ENCODE data around the gene PHYKPL.
A peak's percentile ranks its signal among the peaks of the same experiment; 100 is the strongest.

The PHYKPL gene

GRCh38 chr5:178210073-178210535 lies 22.5 kb downstream of the PHYKPL start:
- Histone ChIP-seq H3K9ac (ENCODE audit: low read length) (no peak overlapping the region), H3K4me3 (ENCODE audit: low read length) (no peak overlapping the region), H3K36me3 (ENCODE audit: control insufficient read depth, insufficient read depth, low read length, severe bottlenecking) (peaks cover 91% of the 10 kb centered on the region), H3K27me3 (replicated peaks; ENCODE audit: control insufficient read depth, insufficient read depth, low read length) (no peaks in the 10 kb centered on the region), H3K4me1 (ENCODE audit: control insufficient read depth, insufficient read depth, low read length) (peaks cover 26% of the 10 kb centered on the region), H3K9me3 (ENCODE audit: control insufficient read depth, low read length) (no peaks in the 10 kb centered on the region)
- no peak for DNase-seq (ENCODE audit: low read depth)

GRCh38 chr5:178209334-178210072 lies 23.1 kb downstream of the PHYKPL start:
- DNase-seq (ENCODE audit: low read depth), result no peak
- Histone ChIP-seq H3K9me3 (ENCODE audit: control insufficient read depth, low read length) (no peaks in the 10 kb centered on the region), H3K27me3 (replicated peaks; ENCODE audit: control insufficient read depth, insufficient read depth, low read length) (no peaks in the 10 kb centered on the region), H3K9ac (ENCODE audit: low read length) (no peak overlapping the region), H3K4me3 (ENCODE audit: low read length) (no peak overlapping the region), H3K36me3 (ENCODE audit: control insufficient read depth, insufficient read depth, low read length, severe bottlenecking) (peaks cover 85% of the 10 kb centered on the region), H3K4me1 (ENCODE audit: control insufficient read depth, insufficient read depth, low read length) (peaks cover 26% of the 10 kb centered on the region)

- H3K27me3 ChIP-seq (replicated peaks; ENCODE audit: control insufficient read depth, insufficient read depth, low read length), result no peaks in the 10 kb centered on the region
- no peaks in the 10 kb centered on the region for H3K9me3 ChIP-seq (ENCODE audit: control insufficient read depth, low read length)
- no peak for DNase-seq (ENCODE audit: low read depth)
- H3K4me1 ChIP-seq (ENCODE audit: control insufficient read depth, insufficient read depth, low read length), result peaks cover 26% of the 10 kb centered on the region
- H3K36me3 ChIP-seq (ENCODE audit: control insufficient read depth, insufficient read depth, low read length, severe bottlenecking), result peaks cover 78% of the 10 kb centered on the region
- H3K4me3 ChIP-seq (ENCODE audit: low read length), result no peak overlapping the region
- no peak overlapping the region for H3K9ac ChIP-seq (ENCODE audit: low read length)
Measured at GRCh38 chr5:178208540-178209227, 23.9 kb downstream of the PHYKPL start.

- DNase-seq (ENCODE audit: low read depth), result no peak
- H3K9ac ChIP-seq (ENCODE audit: low read length), result no peak overlapping the region
- H3K4me1 ChIP-seq (ENCODE audit: control insufficient read depth, insufficient read depth, low read length), result peaks cover 26% of the 10 kb centered on the region
- H3K4me3 ChIP-seq (ENCODE audit: low read length), result no peak overlapping the region
- H3K27me3 ChIP-seq (replicated peaks; ENCODE audit: control insufficient read depth, insufficient read depth, low read length), result no peaks in the 10 kb centered on the region
- no peaks in the 10 kb centered on the region for H3K9me3 ChIP-seq (ENCODE audit: control insufficient read depth, low read length)
- peaks cover 70% of the 10 kb centered on the region for H3K36me3 ChIP-seq (ENCODE audit: control insufficient read depth, insufficient read depth, low read length, severe bottlenecking)
Measured at GRCh38 chr5:178207917-178208280, 24.7 kb downstream of the PHYKPL start.

GRCh38 chr5:178207183-178207916 lies 25.3 kb downstream of the PHYKPL start:
- Histone ChIP-seq H3K27me3 (replicated peaks; ENCODE audit: control insufficient read depth, insufficient read depth, low read length) (no peaks in the 10 kb centered on the region), H3K9ac (ENCODE audit: low read length) (peak overlapping the region; percentile 96), H3K4me1 (ENCODE audit: control insufficient read depth, insufficient read depth, low read length) (peaks cover 26% of the 10 kb centered on the region), H3K4me3 (ENCODE audit: low read length) (peak overlapping the region; percentile 89), H3K9me3 (ENCODE audit: control insufficient read depth, low read length) (no peaks in the 10 kb centered on the region), H3K36me3 (ENCODE audit: control insufficient read depth, insufficient read depth, low read length, severe bottlenecking) (peaks cover 65% of the 10 kb centered on the region)
- no peak for DNase-seq (ENCODE audit: low read depth)

- H3K4me3 ChIP-seq (ENCODE audit: low read length), result peak overlapping the region; percentile 89
- H3K9ac ChIP-seq (ENCODE audit: low read length), result peak overlapping the region; percentile 96
- H3K4me1 ChIP-seq (ENCODE audit: control insufficient read depth, insufficient read depth, low read length), result peaks cover 26% of the 10 kb centered on the region
- H3K27me3 ChIP-seq (replicated peaks; ENCODE audit: control insufficient read depth, insufficient read depth, low read length), result no peaks in the 10 kb centered on the region
- H3K36me3 ChIP-seq (ENCODE audit: control insufficient read depth, insufficient read depth, low read length, severe bottlenecking), result peaks cover 55% of the 10 kb centered on the region
- H3K9me3 ChIP-seq (ENCODE audit: control insufficient read depth, low read length), result no peaks in the 10 kb centered on the region
- DNase-seq (ENCODE audit: low read depth), result no peak
Measured at GRCh38 chr5:178206166-178207101, 26.2 kb downstream of the PHYKPL start.

GRCh38 chr5:178205749-178206047 lies 26.9 kb downstream of the PHYKPL start:
- peak overlapping the region; percentile 96 for H3K9ac ChIP-seq (ENCODE audit: low read length)
- H3K4me3 ChIP-seq (ENCODE audit: low read length), result peak overlapping the region; percentile 89
- H3K27me3 ChIP-seq (replicated peaks; ENCODE audit: control insufficient read depth, insufficient read depth, low read length), result no peaks in the 10 kb centered on the region
- H3K36me3 ChIP-seq (ENCODE audit: control insufficient read depth, insufficient read depth, low read length, severe bottlenecking), result peaks cover 48% of the 10 kb centered on the region
- no peaks in the 10 kb centered on the region for H3K9me3 ChIP-seq (ENCODE audit: control insufficient read depth, low read length)
- no peak for DNase-seq (ENCODE audit: low read depth)
- H3K4me1 ChIP-seq (ENCODE audit: control insufficient read depth, insufficient read depth, low read length), result peaks cover 26% of the 10 kb centered on the region

- Histone ChIP-seq H3K9ac (ENCODE audit: low read length) (peak overlapping the region; percentile 96), H3K27me3 (replicated peaks; ENCODE audit: control insufficient read depth, insufficient read depth, low read length) (no peaks in the 10 kb centered on the region), H3K4me1 (ENCODE audit: control insufficient read depth, insufficient read depth, low read length) (peaks cover 26% of the 10 kb centered on the region), H3K36me3 (ENCODE audit: control insufficient read depth, insufficient read depth, low read length, severe bottlenecking) (peaks cover 42% of the 10 kb centered on the region), H3K9me3 (ENCODE audit: control insufficient read depth, low read length) (no peaks in the 10 kb centered on the region), H3K4me3 (ENCODE audit: low read length) (peak overlapping the region; percentile 89)
- DNase-seq (ENCODE audit: low read depth), result peak; percentile 89
Measured at GRCh38 chr5:178204935-178205748, 27.5 kb downstream of the PHYKPL start.

GRCh38 chr5:178204182-178204934 lies 28.2 kb downstream of the PHYKPL start, which contains the start of gene HNRNPAB:
HNRNPAB (plus strand) TSS chr5:178204533; CDS start chr5:178204838, 305 bp downstream.
- Histone ChIP-seq H3K9me3 (ENCODE audit: control insufficient read depth, low read length) (no peaks in the 10 kb centered on the region), H3K27me3 (replicated peaks; ENCODE audit: control insufficient read depth, insufficient read depth, low read length) (no peaks in the 10 kb centered on the region), H3K4me3 (ENCODE audit: low read length) (peak within 1 kb of the TSS; percentile 89), H3K36me3 (ENCODE audit: control insufficient read depth, insufficient read depth, low read length, severe bottlenecking) (peaks cover 35% of the 10 kb centered on the region), H3K9ac (ENCODE audit: low read length) (peak within 1 kb of the TSS; percentile 96), H3K4me1 (ENCODE audit: control insufficient read depth, insufficient read depth, low read length) (peaks cover 26% of the 10 kb centered on the region)
- DNase-seq (ENCODE audit: low read depth), result peak; percentile 99
